Cerebellar nuclear complex (tissue), 1 donor: Measurements from ENCODE around the gene EFCAB8.

Experiments used
- DNase-seq, 2 experiments: peaks; one replicate each; lab custom pipeline; 2025; lab: John Stamatoyannopoulos, UW

Gene EFCAB8

DNA sequence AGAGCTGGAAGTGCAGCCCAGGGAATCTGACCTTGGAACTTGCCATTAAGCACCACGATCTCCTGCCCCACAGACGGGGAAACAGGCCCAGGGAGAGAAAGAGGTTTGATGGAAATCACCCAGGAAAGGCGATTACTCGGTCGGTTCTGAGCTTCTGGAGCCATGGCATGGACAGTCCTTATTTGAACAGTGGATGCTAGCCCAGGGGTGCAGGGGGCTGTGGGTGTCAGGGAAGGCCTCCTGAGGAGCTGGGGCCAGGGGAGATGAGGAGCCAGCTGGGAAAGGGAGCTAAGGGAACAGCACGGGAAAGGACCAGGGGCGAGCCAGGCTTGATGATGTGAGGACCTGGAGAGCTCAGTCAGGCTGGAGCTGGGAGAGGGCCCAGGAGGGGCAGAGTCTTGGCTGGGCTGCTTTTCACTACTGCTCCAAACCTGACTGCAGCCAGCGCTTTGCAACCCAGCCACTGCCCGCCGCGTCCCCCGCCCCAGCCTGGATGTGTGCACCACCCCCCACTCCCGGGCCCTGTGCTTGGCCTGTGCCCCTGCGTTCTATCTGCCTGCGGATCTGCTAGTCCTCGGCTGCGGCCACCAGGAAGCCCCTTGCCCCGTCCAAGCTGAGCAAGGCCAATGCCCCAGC, 127.7 kb downstream of the EFCAB8 start:
- DNase-seq: no peak

DNA sequence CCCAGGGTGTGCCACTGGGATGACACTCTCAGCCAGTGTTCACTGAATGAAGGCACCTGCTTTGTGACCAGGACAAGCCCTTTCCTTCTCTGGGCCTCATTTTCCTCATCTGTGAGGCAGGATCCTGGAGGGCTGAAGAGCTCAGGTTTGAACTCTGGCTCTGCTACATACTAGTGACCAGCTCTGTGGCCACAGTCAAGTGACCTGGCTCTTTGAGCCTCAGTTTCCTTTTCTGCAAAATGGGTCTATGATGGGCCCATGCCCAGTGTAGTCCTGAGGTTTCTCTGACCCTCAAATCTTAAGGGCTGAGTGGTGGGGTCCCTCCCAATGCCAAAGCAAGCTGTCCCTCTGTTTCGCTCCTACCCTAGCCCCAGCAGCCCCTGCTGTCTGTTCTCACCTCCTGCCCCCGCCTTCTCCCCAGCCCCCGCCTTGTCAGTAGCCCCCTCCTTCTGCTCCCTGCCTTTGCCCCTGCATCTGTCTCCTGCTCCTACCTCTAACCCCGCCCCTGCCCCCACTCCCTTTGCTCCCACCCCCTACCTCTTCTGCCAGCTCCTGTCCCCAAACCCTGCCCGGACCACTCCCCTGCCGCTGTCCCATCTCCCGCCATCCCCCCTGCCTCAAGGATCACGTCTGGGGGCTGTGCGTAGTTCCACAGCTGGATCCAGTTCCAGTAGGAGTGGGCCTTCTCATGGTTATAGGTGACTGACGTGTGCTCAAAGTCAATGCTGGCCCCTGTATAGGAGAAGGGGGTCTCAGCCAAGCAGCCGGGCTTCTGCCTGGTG, 128.5 kb downstream of the EFCAB8 start:
- DNase-seq: no peak

DNA sequence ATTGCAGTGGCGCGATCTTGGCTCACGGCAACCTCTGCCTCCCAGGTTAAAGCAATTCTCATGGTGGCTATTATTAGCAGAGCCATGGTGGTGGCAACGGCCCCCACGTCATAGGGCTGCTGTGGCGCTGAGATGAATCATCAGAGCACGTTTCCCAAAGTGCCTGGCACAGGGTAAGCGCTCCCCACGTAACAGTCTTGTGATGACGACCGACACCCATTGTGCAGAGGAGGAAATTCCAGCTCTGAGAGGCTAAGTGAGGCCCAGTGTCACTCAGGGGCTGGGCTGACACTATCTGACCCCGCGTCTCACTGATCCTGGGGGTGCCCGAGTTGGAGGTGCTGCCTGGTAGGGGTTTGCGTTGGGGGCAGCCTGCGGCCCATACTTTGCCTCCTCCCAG, 129.3 kb downstream of the EFCAB8 start:
- no peak for DNase-seq

DNA sequence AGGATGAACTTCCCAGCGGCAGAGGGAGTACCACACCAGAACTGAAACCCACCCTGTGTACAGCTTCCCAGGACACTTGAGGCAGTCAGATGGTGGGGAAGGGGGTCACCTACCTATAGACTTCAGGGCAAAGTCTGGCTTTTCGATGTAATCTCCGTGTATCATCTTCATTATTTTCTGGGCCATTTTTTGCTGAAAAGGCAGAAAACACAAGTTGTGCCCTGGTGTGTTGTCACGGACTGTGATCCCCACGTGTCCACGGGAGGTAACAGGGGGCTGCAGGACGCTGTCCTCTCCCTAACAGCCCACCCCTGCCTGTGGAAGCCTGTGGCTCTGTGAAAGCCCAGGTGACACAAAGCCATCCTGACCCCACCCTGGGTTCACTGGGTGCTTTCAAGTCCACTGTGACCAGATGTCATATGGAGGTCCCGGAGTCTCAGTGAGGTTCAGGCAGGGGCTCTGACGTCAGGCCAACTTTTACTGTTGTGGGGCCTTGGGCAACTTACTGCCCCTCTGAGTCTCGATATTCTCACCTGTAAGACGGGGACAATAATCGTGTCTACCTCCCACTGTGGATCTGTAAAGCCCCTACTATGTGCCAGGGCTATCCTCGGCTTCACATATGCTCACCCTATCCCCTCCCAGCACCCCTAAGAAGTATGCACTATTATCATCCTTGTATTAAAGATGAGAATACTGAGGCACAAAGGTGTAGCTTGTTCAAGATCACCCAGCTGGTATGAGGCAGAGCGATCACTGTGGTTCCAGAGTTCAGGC, 131.0 kb downstream of the EFCAB8 start:
- DNase-seq: no peak

DNA sequence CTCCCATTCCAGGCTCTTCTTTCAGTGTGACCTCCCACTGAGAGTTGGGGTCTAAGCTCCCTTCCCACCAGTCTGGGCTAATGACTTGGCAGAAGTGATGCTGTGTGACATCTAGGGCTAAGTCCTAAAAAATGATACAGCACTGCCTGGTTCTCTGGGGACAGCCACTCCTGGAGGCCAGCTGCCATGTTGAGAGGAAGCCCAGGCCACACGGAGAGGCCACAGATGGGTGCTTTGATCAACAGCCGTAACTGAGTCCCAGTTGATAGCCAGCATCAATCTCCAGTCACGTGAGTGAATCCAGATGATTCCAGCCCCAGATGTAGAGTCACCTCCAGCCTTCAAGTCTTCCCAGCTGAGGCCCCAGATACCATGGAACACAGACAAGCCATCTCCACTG, 131.7 kb downstream of the EFCAB8 start:
- DNase-seq: no peak

DNA sequence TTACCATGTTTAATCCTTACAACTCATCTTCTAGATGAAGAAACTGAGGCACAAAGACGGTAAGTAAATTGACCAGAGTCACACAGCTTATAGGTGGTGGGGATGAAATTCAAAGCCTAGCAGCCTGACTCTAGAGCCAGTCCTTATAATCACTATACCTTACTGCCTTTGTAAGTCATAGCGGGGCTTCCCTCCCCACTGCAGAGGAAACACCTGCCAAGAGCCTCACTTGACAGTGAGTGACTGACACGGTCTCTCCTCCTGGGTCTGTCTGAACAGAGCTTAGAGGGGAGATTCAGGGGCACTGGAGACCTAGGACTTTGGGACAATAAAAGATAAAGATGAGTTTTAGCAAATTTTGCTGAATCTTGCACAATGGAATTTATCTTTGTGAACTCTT, 132.7 kb downstream of the EFCAB8 start:
- DNase-seq: no peak

DNA sequence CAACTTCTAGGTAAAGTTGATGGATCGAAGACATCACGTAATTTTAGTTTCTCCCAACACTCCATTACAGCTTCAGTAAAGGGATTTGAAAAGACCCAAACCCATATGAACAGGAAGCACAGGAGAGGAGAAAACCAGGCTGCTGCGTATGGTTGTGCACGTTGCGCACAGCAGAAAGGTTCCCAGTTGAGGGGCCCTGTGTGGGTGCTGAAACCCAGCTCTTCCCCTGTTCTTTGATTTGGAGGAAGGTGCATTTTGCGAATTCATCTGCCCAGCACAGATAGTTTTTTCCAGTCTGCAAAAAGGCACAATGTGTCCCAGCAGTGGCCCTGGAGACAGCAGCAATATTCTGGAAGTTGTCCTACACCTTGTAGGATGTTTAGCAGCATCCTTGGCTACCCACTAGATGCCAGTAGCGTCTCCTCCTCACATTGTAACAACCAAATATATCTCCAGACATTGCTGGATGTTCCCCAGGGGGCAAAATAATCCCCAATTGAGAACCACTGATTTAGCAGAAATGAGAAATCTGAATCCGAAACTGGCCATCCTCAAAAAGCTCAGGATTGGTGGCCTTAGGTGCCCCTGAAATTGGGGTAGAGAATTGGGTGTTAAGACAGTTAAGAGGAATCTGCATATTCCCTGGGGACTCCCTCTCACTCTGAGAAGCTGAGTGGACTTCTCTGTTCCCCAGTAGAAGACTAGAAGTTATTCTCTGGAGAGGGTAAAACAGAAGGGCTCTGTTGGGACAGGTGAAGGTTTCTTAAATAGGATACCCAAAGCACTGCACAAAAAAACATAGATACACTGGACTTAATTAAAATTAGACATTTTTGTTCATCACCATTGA, 133.3 kb downstream of the EFCAB8 start:
- no peak for DNase-seq

DNA sequence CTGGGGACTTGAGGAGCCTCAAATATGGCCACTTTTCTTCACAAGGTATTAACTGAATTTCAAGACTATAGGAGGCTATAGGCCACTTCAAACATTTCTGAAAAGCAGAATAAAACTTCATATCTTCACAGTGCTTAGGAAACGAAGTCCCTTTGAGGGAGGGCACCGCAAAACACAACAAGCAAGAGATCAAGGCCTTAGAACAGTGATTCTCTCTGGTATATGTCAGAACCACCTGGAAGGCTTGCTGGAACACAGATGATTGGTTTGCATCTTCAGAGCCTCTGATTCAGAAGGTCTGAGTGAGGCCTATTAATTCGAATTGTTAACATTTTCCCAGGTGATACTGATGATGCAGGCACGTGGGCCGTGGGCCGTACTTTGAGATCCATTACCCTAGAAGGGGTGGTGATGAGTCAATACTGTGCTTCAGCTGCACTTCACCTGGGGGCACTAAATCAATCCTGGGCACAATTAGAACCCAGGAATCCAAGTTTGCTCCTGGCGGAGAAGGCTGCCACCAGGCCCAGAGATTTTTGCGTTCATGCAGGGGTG, 134.8 kb downstream of the EFCAB8 start:
- DNase-seq: no peak

DNA sequence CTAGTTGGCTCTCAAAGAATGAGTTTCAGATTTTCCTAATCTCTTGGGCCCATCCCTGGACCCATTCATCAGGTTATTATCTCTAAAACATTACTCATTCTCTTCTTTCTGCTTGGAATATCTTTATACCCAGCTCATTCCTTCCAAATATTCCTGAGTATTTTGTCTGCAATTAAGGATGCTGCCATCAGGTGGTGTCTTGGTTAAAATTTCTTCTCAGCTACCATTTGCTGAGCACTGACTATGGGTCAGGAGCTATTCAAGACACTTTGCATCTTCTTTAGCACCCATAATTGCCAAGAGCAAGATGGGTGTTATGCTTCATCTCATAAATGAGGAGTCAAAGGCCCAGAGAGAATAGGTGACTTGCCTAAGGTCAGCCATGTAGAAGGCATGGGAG, 137.1 kb downstream of the EFCAB8 start:
- no peak for DNase-seq

DNA sequence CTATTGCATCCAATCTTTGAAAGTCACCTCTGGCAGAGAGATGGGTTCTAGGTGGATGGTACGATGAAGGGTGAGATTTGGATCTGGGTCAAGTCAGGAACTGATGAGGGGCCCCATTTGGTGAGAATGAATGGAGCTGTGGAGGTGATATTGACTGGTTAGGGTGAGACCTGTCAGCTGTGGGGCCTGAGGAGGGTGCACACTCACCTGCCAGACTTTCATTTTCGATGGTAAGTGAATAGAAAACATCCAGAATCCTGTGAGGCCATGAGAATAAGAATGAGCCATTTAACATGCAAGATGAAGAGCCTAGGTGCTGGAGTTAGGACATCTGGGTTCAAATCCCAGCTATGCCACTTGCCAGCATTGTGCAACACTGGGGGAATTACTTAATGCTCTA, 138.7 kb downstream of the EFCAB8 start:
- DNase-seq: no peak

DNA sequence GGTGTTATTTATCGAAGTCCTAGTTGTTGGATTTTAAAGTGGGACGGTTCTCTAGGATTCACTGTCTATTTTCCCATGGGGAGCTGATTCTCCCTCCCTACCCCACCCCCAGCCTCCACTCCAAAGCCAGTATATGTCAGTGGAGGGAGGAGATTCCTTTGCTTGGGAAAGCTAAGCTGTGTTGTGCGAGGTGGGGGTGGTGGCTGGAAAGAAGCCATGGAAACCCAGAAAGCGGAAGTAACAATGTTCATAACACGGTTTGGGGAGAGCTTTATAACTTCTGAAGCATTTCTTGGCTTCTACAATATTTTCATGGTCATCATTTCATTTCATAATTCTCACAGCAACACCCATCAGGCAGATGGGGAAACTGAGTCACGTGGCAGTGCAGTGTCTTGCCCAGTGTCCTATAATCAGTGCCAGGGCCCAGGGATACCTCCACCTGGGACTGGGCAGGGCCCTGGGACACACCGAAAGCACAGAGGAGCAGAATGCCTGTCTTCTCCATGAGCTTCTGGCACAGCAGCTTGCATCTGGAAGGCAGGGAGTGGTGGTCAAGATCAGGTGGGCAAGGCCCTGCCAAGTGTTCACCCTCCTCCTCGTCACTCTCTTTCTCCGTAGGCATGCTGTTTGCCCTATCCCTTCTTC, 141.0 kb downstream of the EFCAB8 start:
- DNase-seq: no peak

DNA sequence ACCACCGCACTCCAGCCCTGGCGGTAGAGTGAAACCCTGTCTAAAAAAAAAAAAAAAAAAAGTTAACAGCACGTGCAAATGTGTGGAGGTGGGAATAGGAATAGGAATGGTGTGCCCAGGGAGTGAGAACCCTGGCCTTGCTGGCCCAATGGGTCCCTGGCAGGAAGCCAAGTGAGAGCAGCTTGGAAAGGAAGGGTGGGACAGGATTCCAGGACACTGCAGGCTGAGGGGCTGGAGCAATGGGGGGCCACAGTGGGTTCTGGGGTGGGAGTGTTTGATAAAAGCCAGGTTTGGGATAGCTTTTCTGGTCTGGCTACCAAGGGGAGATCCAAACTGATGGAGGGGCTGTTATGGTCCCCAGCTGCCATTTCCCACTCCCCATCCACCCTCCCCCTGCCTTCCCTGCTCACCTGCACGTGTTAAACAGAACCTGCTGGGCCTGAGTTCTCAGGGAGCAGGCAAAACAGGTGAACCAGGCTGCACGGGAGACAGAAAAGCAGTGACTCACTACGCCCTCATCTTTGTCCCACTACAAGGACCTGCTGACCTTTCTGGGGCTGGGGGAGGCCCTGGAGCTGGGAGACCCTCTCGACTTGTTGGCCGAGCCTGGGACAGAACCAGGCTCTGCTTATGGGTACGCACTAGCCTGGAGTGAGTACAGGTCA, 142.2 kb downstream of the EFCAB8 start:
- DNase-seq: no peak

DNA sequence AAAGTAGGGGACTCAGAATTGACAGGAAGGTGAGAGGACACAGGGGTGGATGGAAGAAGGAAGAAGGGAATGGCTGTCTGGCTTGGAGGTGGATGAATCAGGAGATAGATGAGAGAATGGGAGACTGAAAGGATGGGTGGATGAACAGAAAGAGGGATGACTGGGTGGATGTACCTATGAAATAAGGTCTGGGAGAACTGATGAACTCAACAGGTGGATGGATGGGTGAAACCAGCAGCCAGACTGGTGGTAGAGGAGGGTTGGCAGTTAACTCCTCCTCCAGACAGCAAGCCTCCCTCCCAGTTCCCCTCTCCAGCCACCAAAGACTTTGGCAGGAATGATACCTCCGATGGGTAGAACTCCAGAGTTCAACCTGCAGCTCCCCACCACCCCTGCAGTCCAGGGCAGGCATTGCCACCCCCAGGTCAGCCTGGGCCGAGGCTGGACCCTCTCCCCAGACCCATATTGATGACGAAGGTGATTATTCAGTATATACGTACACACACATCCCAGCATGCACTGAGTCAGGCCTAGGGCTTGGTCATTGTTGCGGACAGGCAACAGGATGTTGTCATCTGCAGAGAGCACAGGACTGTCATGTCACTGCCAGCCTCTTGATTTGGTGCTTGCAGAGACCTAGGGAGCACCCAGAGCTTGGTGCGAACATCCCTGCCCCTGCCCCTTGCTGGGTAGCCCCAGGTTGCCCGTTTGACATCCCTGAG, 143.5 kb downstream of the EFCAB8 start:
- no peak for DNase-seq

DNA sequence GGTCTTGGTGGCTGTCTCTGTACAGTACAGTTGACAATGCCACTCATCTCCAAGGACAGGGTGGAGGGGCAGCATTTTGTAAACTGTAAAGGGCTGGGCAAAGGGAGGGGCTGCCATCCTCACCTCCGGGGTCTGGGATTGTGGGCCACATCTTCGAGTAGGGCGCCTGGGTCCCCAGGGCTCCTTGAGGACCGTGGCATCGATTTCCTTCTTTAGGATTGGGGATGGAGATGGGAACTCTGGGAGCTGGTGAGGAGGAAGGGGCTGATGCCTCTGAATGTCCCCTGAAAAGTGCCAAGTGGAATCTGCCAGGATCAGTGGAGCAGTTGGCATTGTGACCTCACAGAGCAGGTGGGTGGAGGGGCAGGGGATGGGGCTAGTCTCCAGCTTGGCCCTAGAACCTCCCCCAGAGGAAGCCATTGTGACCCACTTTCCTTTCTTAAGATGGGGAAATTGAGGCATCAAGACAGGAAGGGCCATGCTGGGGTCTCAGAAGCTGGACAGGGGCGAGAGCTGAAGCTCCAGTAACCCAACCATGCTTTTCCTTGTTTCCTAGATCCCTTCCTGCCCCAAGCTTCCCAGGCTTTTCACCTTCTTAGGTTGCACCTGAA, 145.5 kb downstream of the EFCAB8 start, which contains the start of gene SUN5:
Gene SUN5, minus strand, starts transcription at position 293 of the 611 bp plus-strand sequence. Its CDS starts 93 bp downstream, at position 200.
- no peak for DNase-seq

DNA sequence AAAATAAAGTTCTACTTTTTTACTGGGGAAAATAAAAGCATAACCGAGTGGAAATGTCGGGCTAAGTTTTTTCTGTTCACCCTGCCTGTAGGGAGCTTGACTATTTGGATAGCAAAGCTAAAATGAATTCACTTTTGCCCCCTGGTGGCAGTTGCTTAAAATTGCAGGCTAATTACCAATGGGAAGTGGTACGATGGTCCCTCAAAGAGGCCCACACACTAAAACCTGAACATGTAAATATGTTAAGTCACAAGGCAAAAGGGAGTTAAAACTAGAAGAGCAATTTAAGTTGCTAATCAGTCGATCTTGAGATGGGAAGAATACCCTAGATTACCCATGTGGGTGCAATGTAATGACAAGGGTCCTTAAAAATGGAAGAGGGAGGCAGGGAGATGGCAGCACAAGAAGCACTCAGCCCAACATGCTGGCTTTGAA, 146.4 kb downstream of the EFCAB8 start:
- DNase-seq: no peak

DNA sequence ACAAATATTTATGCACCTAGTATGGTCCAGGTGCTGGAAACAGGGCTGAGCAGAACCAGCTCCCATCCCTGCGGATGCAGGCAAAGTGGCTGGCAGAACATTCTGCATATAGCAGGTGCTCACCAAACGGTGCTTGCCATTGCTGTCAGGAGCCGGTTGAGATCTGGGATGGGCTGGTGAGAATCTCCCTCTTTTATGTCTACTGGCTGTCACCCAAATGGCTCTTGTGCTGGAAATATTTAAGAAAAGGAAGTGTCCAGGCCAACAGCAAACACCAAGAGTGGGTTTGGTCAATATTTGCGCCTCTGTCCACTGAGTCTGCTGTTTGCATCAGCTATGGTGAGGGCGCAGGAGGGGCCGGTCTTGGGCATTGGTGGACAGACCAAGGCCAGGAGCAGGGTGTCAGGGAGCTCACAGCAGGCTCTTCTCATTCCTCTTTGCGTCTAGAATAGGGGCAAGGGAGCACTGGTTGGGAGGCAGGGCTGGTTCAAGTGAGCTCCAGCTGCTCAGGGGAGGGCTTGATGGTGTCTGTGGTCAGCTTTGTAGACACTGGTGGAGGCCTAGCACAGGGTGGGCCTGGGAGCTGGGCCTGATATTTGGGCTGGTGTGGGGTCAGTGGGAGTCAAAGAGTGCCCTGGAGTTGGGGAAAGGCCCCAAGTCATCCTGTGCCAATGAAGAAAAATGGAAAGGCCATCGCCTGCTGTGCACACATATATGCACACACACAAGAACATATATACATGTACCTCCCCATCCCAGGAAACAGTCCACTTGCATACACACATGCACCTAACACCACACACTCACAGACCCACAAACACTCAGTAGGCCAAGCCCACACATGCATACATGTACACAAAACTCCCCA, 147.4 kb downstream of the EFCAB8 start:
- no peak for DNase-seq

DNA sequence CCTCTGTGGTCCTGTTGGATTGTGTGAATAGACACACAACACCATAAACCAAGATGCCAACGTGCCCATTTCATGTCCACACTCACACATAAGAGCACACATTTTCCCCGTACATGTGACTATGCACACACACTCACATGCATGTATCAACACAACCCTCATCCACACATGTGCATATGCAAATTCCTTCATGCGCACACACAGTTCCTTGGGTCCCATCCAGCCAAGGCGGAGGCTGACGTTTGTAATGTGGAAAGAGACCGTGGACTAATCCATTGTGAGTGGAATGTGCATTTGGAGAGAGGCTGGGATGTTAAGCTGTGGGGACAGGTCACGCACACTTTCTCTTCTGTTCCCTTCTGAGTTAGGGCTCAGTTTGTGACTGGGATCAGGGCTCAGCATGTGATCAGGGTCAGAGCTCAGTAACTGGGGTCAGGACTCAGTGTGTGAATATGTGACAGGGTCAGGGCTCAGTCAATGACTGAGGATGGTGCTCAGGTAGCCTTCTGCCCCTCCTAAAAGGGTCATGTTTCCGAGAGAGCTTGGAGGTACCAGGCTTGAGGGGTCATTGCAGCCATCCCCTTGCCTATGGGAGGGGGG, 148.2 kb downstream of the EFCAB8 start:
- DNase-seq: no peak
